SK-N-SH (cell line): ENCODE measurements around the gene MYH11. TPM values are rescaled to one million over a fixed set of nuclear protein-coding genes. Genes with fewer than 3 reads are reported as not detected.

ENCODE experiments used
- CTCF ChIA-PET: fragments of 300-600, 350-600 bp; formaldehyde crosslinking; extraction: SDS; loops from one replicate; lab custom pipeline; 2021; lab: Yijun Ruan, JAX
- POLR2A ChIA-PET: fragments of 350-600 bp; sonication (Branson Sonifier 250); formaldehyde crosslinking; extraction: SDS; loops from one replicate; lab custom pipeline; 2020; ENCODE audit warnings: antibody characterized with exemption, inconsistent platforms; lab: Yijun Ruan, JAX
- DNase-seq: peaks from one replicate; pipeline ENCODE4 v3.0.0; 2012
- H2AFZ ChIP-seq: fragments of 200-600 bp; sonication (generic); 2 replicates; pipeline ENCODE4 v1.8.1; 2016; ENCODE audit warnings: antibody characterized with exemption, mild to moderate bottlenecking, low read depth
- H3F3A ChIP-seq: fragments of 200-600 bp; sonication (generic); replicated peaks from 2 replicates; pipeline ENCODE3; 2016; ENCODE audit warnings: antibody characterized with exemption, mild to moderate bottlenecking; ENCODE audit not compliant: insufficient read depth
- H3K27ac ChIP-seq, 2 experiments: fragments of 200-500 bp in 1 of 2; fragments of 200-600 bp in 1 of 2; sonication (Bioruptor generic) in 1 of 2; sonication (generic), shearing (Covaris generic) in 1 of 2; 2 replicates each; pipeline versions ENCODE4 v1.5.1 to v1.6.1; 2014 to 2016; ENCODE audit warnings: low read depth in 2 of 2, inconsistent platforms in 1 of 2, low read length in 1 of 2, mild to moderate bottlenecking in 1 of 2, mixed read lengths in 1 of 2
- H3K27me3 ChIP-seq: fragments of 200-600 bp; sonication (generic), shearing (Covaris generic); 2 replicates; pipeline ENCODE4 v1.6.1; 2016; ENCODE audit warnings: mixed run types; ENCODE audit not compliant: insufficient read depth
- H3K36me3 ChIP-seq, 2 experiments: fragments of 200-500 bp in 1 of 2; fragments of 200-600 bp in 1 of 2; sonication (Bioruptor generic) in 1 of 2; sonication (generic) in 1 of 2; replicated peaks in 1 of 2; 2 replicates each; pipeline versions ENCODE3 to v1.5.1; 2014 to 2016; ENCODE audit warnings: low read length in 1 of 2, mild to moderate bottlenecking in 1 of 2; ENCODE audit not compliant: insufficient read depth in 2 of 2, control insufficient read depth in 1 of 2
- H3K4me1 ChIP-seq, 2 experiments: fragments of 200-500 bp in 1 of 2; fragments of 200-600 bp in 1 of 2; sonication (Bioruptor generic) in 1 of 2; sonication (generic), shearing (Covaris generic) in 1 of 2; 2 replicates each; pipeline versions ENCODE4 v1.5.1 to v1.6.1; 2014 to 2016; ENCODE audit warnings: low read depth in 1 of 2, low read length in 1 of 2, mixed run types in 1 of 2; ENCODE audit not compliant: insufficient read depth in 2 of 2, control insufficient read depth in 1 of 2
- H3K4me2 ChIP-seq: fragments of 200-600 bp; sonication (generic), shearing (Covaris generic); 2 replicates; pipeline ENCODE4 v1.6.1; 2017; ENCODE audit warnings: mixed run types
- H3K4me3 ChIP-seq, 2 experiments: fragments of 200-500 bp in 1 of 2; fragments of 200-600 bp in 1 of 2; sonication (Bioruptor generic) in 1 of 2; sonication (generic), shearing (Covaris generic) in 1 of 2; 2 replicates each; pipeline versions ENCODE4 v1.5.1 to v1.8.1; 2014 to 2016; ENCODE audit warnings: low read depth in 2 of 2, inconsistent platforms in 1 of 2, low read length in 1 of 2, mild to moderate bottlenecking in 1 of 2, mixed read lengths in 1 of 2, moderate library complexity in 1 of 2
- H3K79me2 ChIP-seq: fragments of 200-600 bp; sonication (generic); 2 replicates; pipeline ENCODE4 v1.8.1; 2017; ENCODE audit warnings: mild to moderate bottlenecking; ENCODE audit not compliant: insufficient read depth
- H3K9ac ChIP-seq: fragments of 200-600 bp; sonication (generic); 2 replicates; pipeline ENCODE4 v1.6.1; 2017; ENCODE audit warnings: mixed run types
- H3K9me2 ChIP-seq: fragments of 200-600 bp; sonication (generic); 2 replicates; pipeline ENCODE4 v1.6.1; 2017; ENCODE audit warnings: mixed run types
- H3K9me3 ChIP-seq: fragments of 200-600 bp; sonication (generic); 2 replicates; pipeline ENCODE4 v1.6.1; 2017; ENCODE audit warnings: mixed run types, mild to moderate bottlenecking, moderate library complexity
- H4K20me1 ChIP-seq: fragments of 200-600 bp; sonication (generic); 2 replicates; pipeline ENCODE4 v1.6.1; 2017; ENCODE audit warnings: mild to moderate bottlenecking, mixed run types; ENCODE audit not compliant: insufficient read depth
- CHD2 ChIP-seq: fragments of 150-350 bp; IDR thresholded peaks from 2 replicates; pipeline ENCODE4 v1.6.1; 2018; ENCODE audit warnings: low read length; ENCODE audit not compliant: partially characterized antibody
- ELF1 ChIP-seq: IDR thresholded peaks from 2 replicates; pipeline ENCODE4 v1.4.0; 2012
- EZH2phosphoT487 ChIP-seq: fragments of 200-600 bp; sonication (generic); IDR thresholded peaks from 2 replicates; pipeline ENCODE4 v1.6.1; 2017; ENCODE audit warnings: low read depth, mixed run types, mild to moderate bottlenecking, antibody characterized with exemption, moderate library complexity, borderline replicate concordance
- FOSL2 ChIP-seq: IDR thresholded peaks from 2 replicates; pipeline ENCODE4 v1.4.0; 2012; ENCODE audit warnings: low read depth, mild to moderate bottlenecking, moderate library complexity, borderline replicate concordance
- FOXM1 ChIP-seq: IDR thresholded peaks from 2 replicates; pipeline ENCODE4 v1.4.0; 2012; ENCODE audit warnings: low read depth, mild to moderate bottlenecking
- GATA2 ChIP-seq: sonication (generic); formaldehyde crosslinking; IDR thresholded peaks from 2 replicates; pipeline ENCODE4 v1.5.0; 2020; ENCODE audit warnings: mild to moderate bottlenecking, missing genetic modification reagents
- MEF2A ChIP-seq: IDR thresholded peaks from 2 replicates; pipeline ENCODE4 v1.4.0; 2012; ENCODE audit warnings: low read depth, borderline replicate concordance
- NFIC ChIP-seq: IDR thresholded peaks from 2 replicates; pipeline ENCODE4 v1.4.0; 2012; ENCODE audit warnings: borderline replicate concordance
- NRF1 ChIP-seq: IDR thresholded peaks from 2 replicates; pipeline ENCODE4 v1.6.1; 2012; ENCODE audit warnings: low read depth, mild to moderate bottlenecking, low read length
- PBX3 ChIP-seq: IDR thresholded peaks from 2 replicates; pipeline ENCODE4; 2012
- POLR2AphosphoS5 ChIP-seq: IDR thresholded peaks from 2 replicates; pipeline ENCODE4 v1.6.1; 2012; ENCODE audit warnings: low read depth, low read length
- RAD21 ChIP-seq: IDR thresholded peaks from 2 replicates; pipeline ENCODE4 v1.6.1; 2012; ENCODE audit warnings: mild to moderate bottlenecking, low read length
- RCOR1 ChIP-seq: fragments of 150-350 bp; IDR thresholded peaks from 2 replicates; pipeline ENCODE4 v1.6.1; 2017; ENCODE audit warnings: antibody characterized with exemption, low read length
- RFX5 ChIP-seq: IDR thresholded peaks from 2 replicates; pipeline ENCODE4 v1.6.1; 2012; ENCODE audit warnings: mild to moderate bottlenecking, improper control_type of control experiment, low read length
- SIN3A ChIP-seq: IDR thresholded peaks from 2 replicates; pipeline ENCODE4 v1.6.1; 2012; ENCODE audit warnings: low read depth, mild to moderate bottlenecking, low read length, moderate library complexity, borderline replicate concordance
- SMC3 ChIP-seq: IDR thresholded peaks from 2 replicates; pipeline ENCODE4 v1.6.1; 2012; ENCODE audit warnings: low read depth, low read length, improper control_type of control experiment
- TAF1 ChIP-seq: IDR thresholded peaks from 2 replicates; pipeline ENCODE4 v1.6.1; 2012; ENCODE audit warnings: low read depth, mild to moderate bottlenecking, low read length, moderate library complexity, borderline replicate concordance
- TCF12 ChIP-seq: IDR thresholded peaks from 2 replicates; pipeline ENCODE4 v1.4.0; 2012
- TEAD4 ChIP-seq: IDR thresholded peaks from 2 replicates; pipeline ENCODE4 v1.4.0; 2012; ENCODE audit warnings: mild to moderate bottlenecking, borderline replicate concordance; ENCODE audit not compliant: insufficient read depth
- USF1 ChIP-seq: IDR thresholded peaks from 2 replicates; pipeline ENCODE4 v1.4.0; 2012; ENCODE audit warnings: low read depth, borderline replicate concordance
- USF2 ChIP-seq: fragments of 150-350 bp; IDR thresholded peaks from 2 replicates; pipeline ENCODE4 v1.6.1; 2017; ENCODE audit warnings: antibody characterized with exemption, low read length, low read depth, borderline replicate concordance
- YY1 ChIP-seq: IDR thresholded peaks from 2 replicates; pipeline ENCODE4 v1.4.0; 2012; ENCODE audit warnings: low read depth, mild to moderate bottlenecking
- ZBTB33 ChIP-seq: IDR thresholded peaks from 2 replicates; pipeline ENCODE4 v1.4.0; 2012; ENCODE audit warnings: low read depth, borderline replicate concordance
- WGBS: methylation state at CpG from one replicate; pipeline ENCODE4 v1.1.6; 2017; ENCODE audit warnings: low lambda C conversion rate; 5-methylcytosine and 5-hydroxymethylcytosine counted together
- polyA plus RNA-seq, 3 experiments: library from polyadenylated mRNA; depleted of rRNA; stranded (reverse); fragments of >200 nt; gene quantifications; 2 replicates each; pipeline ENCODE4 v1.2.3, GENCODE V29; 2012

MYH11 gene
- polyA plus RNA-seq, 1 of the 3 experiments (the other 2 are of a cell fraction): 0.02 TPM

GRCh38 chr16:15900357-15900756 lies 43.5 kb upstream of the MYH11 start:
- Histone ChIP-seq H3K4me2 (no peak overlapping the region), H3K9me3 (no peaks in the 10 kb centered on the region), H3K9me2 (no peaks in the 10 kb centered on the region), H4K20me1 (no peaks in the 10 kb centered on the region), H3K36me3 (no peaks in the 10 kb centered on the region), H3K27me3 (no peaks in the 10 kb centered on the region), H3K79me2 (no peaks in the 10 kb centered on the region), H3K27ac (no peak overlapping the region), H3K4me1 (no peaks in the 10 kb centered on the region), H3K9ac (no peak overlapping the region)
- ChIA-PET POLR2A (no interaction called here), CTCF (no interaction called here)
- WGBS: 84% methylated on average over 3 of the region's 3 CpGs
- TF ChIP-seq TEAD4 (no peak), GATA2 (CRISPR knock-in tag) (no peak), SMC3 (no peak), TCF12 (no peak), ELF1 (no peak)
- TF ChIP-seq, all 33 proteins: peak for 0
- no peak overlapping the region for H2AFZ ChIP-seq
- H3F3A ChIP-seq: peaks cover 9% of the 10 kb centered on the region
- DNase-seq: no peak
- H3K4me3 ChIP-seq: no peak overlapping the region

GRCh38 chr16:15899538-15900100 lies 42.8 kb upstream of the MYH11 start:
- Histone ChIP-seq H3K27me3 (no peaks in the 10 kb centered on the region), H3K79me2 (no peaks in the 10 kb centered on the region), H2AFZ (no peak overlapping the region), H3K4me3 (no peak overlapping the region), H3K9me2 (no peaks in the 10 kb centered on the region), H3K27ac (0 out of 4 replicates have a peak overlapping the region, but pooled peaks of 1 of the 2 experiments have one; percentile 16), H3K4me1 (no peaks in the 10 kb centered on the region), H4K20me1 (no peaks in the 10 kb centered on the region), H3K9me3 (no peaks in the 10 kb centered on the region), H3K36me3 (no peaks in the 10 kb centered on the region), H3K4me2 (peak overlapping the region; percentile 52; the same call in 1 of the 2 replicates), H3K9ac (no peak overlapping the region), H3F3A (peaks cover 9% of the 10 kb centered on the region)
- ChIA-PET POLR2A (no interaction called here), CTCF (no interaction called here)
- no peak for DNase-seq
- 42% methylated on average over 9 of the region's 9 CpGs for WGBS
- TF ChIP-seq MEF2A: no peak
- TF ChIP-seq EZH2phosphoT487: no peak
- TF ChIP-seq USF1: no peak
- no peak for TF ChIP-seq SIN3A
- TF ChIP-seq YY1: no peak
- TF ChIP-seq GATA2 (CRISPR knock-in tag): no peak
- TF ChIP-seq POLR2AphosphoS5: no peak
- TF ChIP-seq FOXM1: no peak
- peak; percentile 73 for TF ChIP-seq TCF12
- TF ChIP-seq RFX5: no peak
- TF ChIP-seq NRF1: no peak
- no peak for TF ChIP-seq TEAD4
- no peak for TF ChIP-seq RAD21
- no peak for TF ChIP-seq TAF1
- TF ChIP-seq NFIC: peak; percentile 59
- no peak for TF ChIP-seq USF2
- TF ChIP-seq ZBTB33: 0 out of 2 replicates have a peak, but pooled peaks have one; percentile 21
- TF ChIP-seq RCOR1: no peak
- TF ChIP-seq PBX3: peak; percentile 40
- TF ChIP-seq FOSL2: peak; percentile 85
- no peak for TF ChIP-seq CHD2
